Measurements from ENCODE around the gene PTPRN2. TPM values are rescaled to one million over a fixed set of nuclear protein-coding genes. Genes with fewer than 3 reads are reported as not detected.

Gene PTPRN2
- total and polyA plus RNA-seq, 2 of the 8 experiments (the other 6 are each of a cell fraction or from before 2014, with no cell fraction given) = 2.6 to 4.5 TPM

- H2BK120ac ChIP-seq (replicated peaks; ENCODE audit: low read depth, low read length) = no peak overlapping the region
- H3K27me3 ChIP-seq (replicated peaks in 1 of 4; ENCODE audit: control insufficient read depth in 3 of 4, extremely low read depth in 1 of 4, insufficient read depth in 3 of 4, low read length in 3 of 4) = no peaks in the 10 kb centered on the region
- H3K36me3 ChIP-seq (ENCODE audit: control insufficient read depth in 2 of 4, insufficient read depth in 4 of 4, low read length in 3 of 4) = no peaks in the 10 kb centered on the region
- no peak overlapping the region for H3K14ac ChIP-seq (ENCODE audit: insufficient read length)
- H3K4me1 ChIP-seq (replicated peaks in 1 of 4; ENCODE audit: control insufficient read depth in 3 of 4, insufficient read depth in 4 of 4, low read length in 3 of 4) = no peaks in the 10 kb centered on the region; a peak in 1 of 7 replicates
- no peak overlapping the region for H3K4me2 ChIP-seq (ENCODE audit: insufficient read depth in 1 of 2, low read depth in 2 of 2, low read length in 2 of 2)
- no peak overlapping the region for H3K18ac ChIP-seq (ENCODE audit: extremely low read depth, low read length)
- H3K79me2 ChIP-seq (ENCODE audit: control insufficient read depth in 1 of 2, insufficient read depth in 2 of 2, low read length in 2 of 2) = no peaks in the 10 kb centered on the region
- H2BK12ac ChIP-seq (ENCODE audit: low read depth, low read length) = no peak overlapping the region
- H2AK5ac ChIP-seq (ENCODE audit: low read depth, low read length) = no peak overlapping the region
- H3K9me3 ChIP-seq (ENCODE audit: insufficient read depth in 2 of 2, low read depth in 1 of 2, low read length in 1 of 2) = no peaks in the 10 kb centered on the region
- WGBS, 2 experiments (ENCODE audit: extremely low coverage in 1 of 2, insufficient coverage in 1 of 2, insufficient read length in 1 of 2, insufficient replicate concordance in 2 of 2, low coverage in 1 of 2, low lambda C conversion rate in 2 of 2, missing lambda C conversion rate in 1 of 2) = 90% methylated on average over 27 of the region's 50 CpGs; no CpG with 5 or more reads in 1 of the 2 experiments
- no peak overlapping the region for H3K9ac ChIP-seq (replicated peaks in 1 of 4; ENCODE audit: extremely low read depth in 1 of 4, low read depth in 3 of 4, low read length in 3 of 4)
- H4K5ac ChIP-seq (ENCODE audit: insufficient read length, low read depth, low read length) = no peak overlapping the region
- H3K23ac ChIP-seq (ENCODE audit: insufficient read length) = no peak overlapping the region
- H3K4ac ChIP-seq (replicated peaks; ENCODE audit: insufficient read length, low read depth, low read length) = no peak overlapping the region
- no peak overlapping the region for H2BK20ac ChIP-seq (ENCODE audit: low read length)
- no peak overlapping the region for H2BK15ac ChIP-seq (ENCODE audit: low read length)
- H2AFZ ChIP-seq (ENCODE audit: low read length) = no peak overlapping the region
- H4K20me1 ChIP-seq (replicated peaks in 1 of 2; ENCODE audit: control insufficient read depth in 1 of 2, insufficient read depth in 2 of 2, low read length in 2 of 2) = no peaks in the 10 kb centered on the region
- ChIA-PET CTCF (ENCODE audit: partially characterized antibody) (interaction anchor here (1.0 to 2.5 kb wide), 4 partner anchors 11 to 38 kb away, joined by 3 to 12 read pairs (median 4); no protein-coding TSS in a partner anchor), POLR2A (ENCODE audit: partially characterized antibody) (interaction anchor here (0.8 kb wide), 1 partner anchor 15 kb away, joined by 3 read pairs; no protein-coding TSS in a partner anchor)
- H3K56ac ChIP-seq (replicated peaks; ENCODE audit: insufficient read length, low read depth, low read length) = no peak overlapping the region
- DNase-seq (ENCODE audit: low read depth in 1 of 2, low spot score in 2 of 2) = no peak
- H3K27ac ChIP-seq (ENCODE audit: low read depth, low read length) = no peak overlapping the region
- no peak for FAIRE-seq
- H3K79me1 ChIP-seq (ENCODE audit: low read depth, low read length) = no peaks in the 10 kb centered on the region
- H4K8ac ChIP-seq (ENCODE audit: extremely low read depth, insufficient read depth, low read length) = no peak overlapping the region
- no peak overlapping the region for H3K4me3 ChIP-seq (ENCODE audit: extremely low read depth in 1 of 4, insufficient read depth in 2 of 4, low read depth in 3 of 4, low read length in 4 of 4)
- H3K23me2 ChIP-seq (ENCODE audit: low read depth, low read length) = no peaks in the 10 kb centered on the region
- H2BK5ac ChIP-seq (ENCODE audit: low read depth, low read length) = no peak overlapping the region
- no peak overlapping the region for H4K91ac ChIP-seq (replicated peaks; ENCODE audit: insufficient read length, low read length)
- no peak for TF ChIP-seq SAP30 (IDR thresholded peaks at IDR 0.05; ENCODE audit: insufficient read depth, insufficient replicate concordance, low read length)
- TF ChIP-seq SIN3A (conservative IDR thresholded peaks at IDR 0.05 in 1 of 2, IDR thresholded peaks at IDR 0.05 in 1 of 2; ENCODE audit: low read depth in 1 of 2, low read length in 2 of 2) = no peak
- TF ChIP-seq RBBP5 (IDR thresholded peaks at IDR 0.05; ENCODE audit: borderline replicate concordance, low read depth, low read length) = no peak
- no peak for TF ChIP-seq CTCF (IDR thresholded peaks at IDR 0.05; ENCODE audit: control extremely low read depth in 1 of 3, insufficient read depth in 1 of 3, low read depth in 1 of 3, low read length in 3 of 3)
- TF ChIP-seq RAD21 (IDR thresholded peaks at IDR 0.05 in 1 of 2, conservative IDR thresholded peaks at IDR 0.05 in 1 of 2; ENCODE audit: low read depth in 2 of 2, low read length in 2 of 2) = no peak
Observed at GRCh38 chr7:158484801-158485531, 102.7 kb downstream of the PTPRN2 start.

Measured in H1 (cell line).